Activated naive CD4-positive, alpha-beta T cell treated with anti-CD3 and anti-CD28 coated beads, Interleukin-2, amount 50 U/mL, for 72 hours (primary cell): Measurements from ENCODE around the gene DNAAF5. TPM values are rescaled to one million over a fixed set of nuclear protein-coding genes. Genes with fewer than 3 reads are reported as not detected.

ENCODE experiments used
- ATAC-seq, 2 donors: fragments of 150-1000 bp; cut with Tn5 transposase; 2 replicates each; pipeline ENCODE4 v1.10.0; 2021; ENCODE audit warnings: mild to moderate bottlenecking in 2 of 2, moderate library complexity in 2 of 2
- DNase-seq, 2 donors: peaks; one replicate each; pipeline ENCODE4 v3.0.0; 2021 to 2022; ENCODE audit warnings: low spot score in 2 of 2
- H3K27ac Mint-ChIP-seq, 2 donors: one replicate each; pipeline ENCODE4 v1.8.0; 2022; ENCODE audit warnings: mild to moderate bottlenecking in 2 of 2, mixed read lengths in 2 of 2
- H3K36me3 Mint-ChIP-seq, 2 donors: one replicate each; pipeline ENCODE4 v1.8.0; 2022; ENCODE audit warnings: mixed read lengths in 2 of 2
- H3K9me3 Mint-ChIP-seq, 2 donors: one replicate each; pipeline ENCODE4 v1.8.0; 2022; ENCODE audit warnings: mixed read lengths in 2 of 2
- total RNA-seq, 2 donors: library from RNA; stranded (reverse); gene quantifications; one replicate each; pipeline ENCODE4 v1.2.3, GENCODE V29; 2022

DNAAF5 gene
- total RNA-seq: 10 to 100 TPM; 10.7 to 40.4 TPM

DNA sequence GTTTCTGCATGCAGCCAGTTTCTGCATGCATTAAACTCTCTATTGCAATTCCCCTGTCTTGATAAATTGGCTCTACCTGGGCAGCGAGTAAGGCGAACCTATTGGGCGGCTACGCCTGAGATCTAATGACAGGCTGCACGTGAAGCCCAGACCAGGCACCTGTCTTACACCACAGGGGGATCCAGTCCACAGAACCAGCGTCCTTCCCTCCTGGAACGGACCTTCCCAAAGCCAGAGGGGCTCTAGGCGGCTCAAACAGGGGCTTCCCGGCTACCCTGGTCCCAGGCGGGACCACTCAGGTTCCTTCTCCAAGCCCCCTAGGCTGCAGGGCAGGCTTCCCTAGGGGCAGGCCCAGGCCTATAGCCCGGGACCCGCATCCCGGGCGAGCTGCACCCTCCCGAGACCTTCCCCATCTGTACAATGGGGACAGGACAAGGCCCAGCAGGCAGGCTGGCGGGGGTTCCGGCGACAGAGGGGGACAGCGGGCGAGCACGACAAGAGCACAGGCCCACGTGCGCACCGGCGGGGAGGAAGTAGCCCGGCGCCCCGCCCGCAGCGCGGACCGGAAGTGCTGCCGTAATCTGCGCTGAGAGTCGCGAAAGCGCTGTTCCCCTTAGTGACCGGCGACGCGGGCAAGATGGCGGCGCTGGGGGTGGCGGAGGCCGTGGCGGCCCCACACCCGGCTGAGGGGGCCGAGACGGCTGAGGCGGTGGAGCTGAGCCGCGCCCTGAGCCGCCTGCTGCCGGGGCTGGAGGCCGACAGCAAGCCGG, at the start of gene DNAAF5:
Gene DNAAF5, plus strand, starts transcription at position 616 of the 770 bp plus-strand sequence. Its CDS starts 22 bp downstream, at position 638.
- H3K27ac Mint-ChIP-seq: peak within 1 kb of the TSS; percentile 81 to 86
- peak; percentile 85 to 87 for DNase-seq
- H3K36me3 Mint-ChIP-seq: peaks cover 29 to 46% of the 10 kb centered on the region in 2 donors
- H3K9me3 Mint-ChIP-seq: peaks cover 0 to 16% of the 10 kb centered on the region in 2 donors
- peak; percentile 89 to 94 for ATAC-seq

DNA sequence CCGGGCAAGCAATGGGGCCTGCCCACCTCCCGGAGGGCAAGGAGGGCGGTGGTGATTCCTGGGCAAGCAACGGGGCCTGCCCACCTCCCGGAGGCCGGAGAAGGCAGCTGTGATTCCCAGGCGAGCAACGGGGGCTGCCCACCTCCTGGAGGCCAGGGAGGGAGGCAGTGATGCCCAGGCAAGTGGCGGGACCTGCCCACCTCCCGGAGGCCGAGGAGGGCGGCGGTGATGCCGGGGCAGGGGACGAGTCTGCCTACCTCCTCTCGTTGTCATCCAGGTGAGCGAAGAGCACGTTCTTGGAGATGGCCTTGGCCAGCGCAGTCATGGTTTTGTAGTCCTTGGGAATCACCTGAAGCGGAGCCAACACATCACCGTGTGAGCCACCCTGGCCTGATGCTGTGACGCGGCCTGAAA, 49.5 kb upstream of the DNAAF5 start:
- Mint-ChIP-seq H3K36me3 (peaks cover 28 to 42% of the 10 kb centered on the region in 2 donors), H3K9me3 (peaks cover 7 to 14% of the 10 kb centered on the region in 2 donors), H3K27ac (no peak overlapping the region)
- no peak for DNase-seq
- no peak for ATAC-seq

DNA sequence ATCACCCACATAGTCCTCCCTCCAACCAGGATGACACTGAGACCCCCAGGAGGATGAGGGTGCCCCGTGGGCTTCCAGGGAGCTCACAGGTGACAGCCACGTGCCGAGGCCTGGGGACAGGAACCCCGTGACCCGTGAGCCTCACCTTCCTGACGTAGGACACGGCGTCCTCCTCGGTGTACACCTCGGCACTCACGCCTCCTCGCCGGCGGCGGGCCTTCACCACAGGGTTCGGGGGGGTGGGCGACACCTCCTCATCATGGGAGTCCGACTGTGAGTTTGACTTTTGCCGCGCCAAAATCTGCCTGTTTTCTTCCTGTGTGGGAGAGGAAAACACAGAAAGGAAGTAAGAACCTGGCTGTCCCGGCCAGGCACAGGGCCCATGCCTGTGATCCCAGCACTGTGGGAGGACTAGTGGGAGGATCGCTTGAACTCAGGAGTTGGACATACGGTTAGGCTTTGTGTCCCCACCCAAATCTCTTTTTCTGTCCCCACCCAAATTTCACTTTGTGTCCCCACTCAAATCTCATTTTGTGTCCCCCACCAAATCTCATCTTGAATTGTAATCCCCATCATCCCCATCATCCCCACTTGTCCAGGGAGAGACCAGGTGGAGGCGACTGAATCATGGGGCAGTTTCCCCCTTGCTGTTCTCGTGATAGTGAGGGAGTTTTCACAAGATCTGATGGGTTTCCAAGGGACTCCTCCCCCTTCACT, 45.9 kb upstream of the DNAAF5 start:
- ATAC-seq: no peak
- Mint-ChIP-seq H3K36me3 (peaks cover 20 to 41% of the 10 kb centered on the region in 2 donors), H3K9me3 (peaks cover 5 to 17% of the 10 kb centered on the region in 2 donors), H3K27ac (peak overlapping the region in 1 of 2 donors; percentile 72)
- DNase-seq: no peak

DNA sequence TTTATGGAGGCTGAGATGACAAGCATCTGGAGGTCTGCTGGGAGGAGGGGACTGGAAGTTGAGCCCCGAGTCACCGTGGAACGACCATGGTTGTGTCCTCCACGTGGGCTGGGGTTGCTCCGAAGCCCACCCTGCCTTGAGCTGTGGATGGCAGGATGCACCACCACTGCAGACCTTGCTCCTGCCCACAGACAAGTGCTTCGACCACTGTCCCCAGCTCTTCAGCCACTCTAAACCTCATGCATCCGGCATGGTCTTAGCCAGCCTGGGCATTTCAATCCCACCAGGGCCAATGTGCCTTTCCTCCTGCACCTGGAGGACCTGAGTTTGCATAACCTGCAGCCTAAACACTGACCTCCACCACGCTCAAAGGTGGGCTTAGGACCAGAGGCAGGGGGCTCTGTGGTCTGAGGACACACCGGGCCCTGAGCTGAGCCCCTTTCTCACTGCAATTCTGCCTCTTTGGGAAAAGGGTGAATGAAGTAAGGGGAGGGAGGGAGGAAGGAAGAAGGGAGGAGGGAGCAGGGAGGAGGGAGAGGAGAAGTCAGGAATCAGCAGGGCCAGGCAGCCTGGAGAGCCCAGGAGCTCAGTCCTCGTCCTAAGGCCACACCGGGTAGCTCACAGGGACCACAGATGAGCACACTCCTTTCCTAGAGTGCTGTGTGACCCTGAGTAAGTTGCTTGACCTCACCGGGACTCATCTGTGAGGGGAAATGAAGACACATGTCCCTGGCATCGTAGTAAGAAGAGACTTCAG, 44.8 kb upstream of the DNAAF5 start:
- H3K9me3 Mint-ChIP-seq: peaks cover 8 to 22% of the 10 kb centered on the region in 2 donors
- ATAC-seq: no peak
- no peak for DNase-seq
- H3K27ac Mint-ChIP-seq: no peak overlapping the region
- peaks cover 25 to 45% of the 10 kb centered on the region in 2 donors for H3K36me3 Mint-ChIP-seq

DNA sequence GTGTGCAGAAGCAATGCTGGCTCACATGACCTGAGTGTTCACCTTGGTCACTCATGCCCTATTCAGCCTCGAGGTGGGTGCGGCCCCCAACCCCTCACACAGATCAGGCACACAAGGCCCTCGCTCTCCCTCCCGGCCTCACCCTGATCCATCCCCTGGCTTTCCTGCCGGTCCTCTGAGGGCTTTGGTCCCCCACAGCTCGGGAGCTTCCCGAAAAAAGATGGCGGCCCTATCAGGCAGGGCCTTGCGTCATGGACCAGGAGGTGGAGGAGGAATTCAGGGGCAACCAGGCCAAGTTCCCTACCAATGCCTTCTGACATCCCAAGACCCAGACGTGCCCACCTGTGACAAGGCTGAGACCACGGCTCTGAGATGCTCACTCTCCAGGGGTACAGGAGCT, 43.7 kb upstream of the DNAAF5 start:
- no peak for ATAC-seq
- no peak for DNase-seq
- no peak overlapping the region for H3K27ac Mint-ChIP-seq
- peaks cover 15 to 30% of the 10 kb centered on the region in 2 donors for H3K9me3 Mint-ChIP-seq
- peaks cover 32 to 56% of the 10 kb centered on the region in 2 donors for H3K36me3 Mint-ChIP-seq

DNA sequence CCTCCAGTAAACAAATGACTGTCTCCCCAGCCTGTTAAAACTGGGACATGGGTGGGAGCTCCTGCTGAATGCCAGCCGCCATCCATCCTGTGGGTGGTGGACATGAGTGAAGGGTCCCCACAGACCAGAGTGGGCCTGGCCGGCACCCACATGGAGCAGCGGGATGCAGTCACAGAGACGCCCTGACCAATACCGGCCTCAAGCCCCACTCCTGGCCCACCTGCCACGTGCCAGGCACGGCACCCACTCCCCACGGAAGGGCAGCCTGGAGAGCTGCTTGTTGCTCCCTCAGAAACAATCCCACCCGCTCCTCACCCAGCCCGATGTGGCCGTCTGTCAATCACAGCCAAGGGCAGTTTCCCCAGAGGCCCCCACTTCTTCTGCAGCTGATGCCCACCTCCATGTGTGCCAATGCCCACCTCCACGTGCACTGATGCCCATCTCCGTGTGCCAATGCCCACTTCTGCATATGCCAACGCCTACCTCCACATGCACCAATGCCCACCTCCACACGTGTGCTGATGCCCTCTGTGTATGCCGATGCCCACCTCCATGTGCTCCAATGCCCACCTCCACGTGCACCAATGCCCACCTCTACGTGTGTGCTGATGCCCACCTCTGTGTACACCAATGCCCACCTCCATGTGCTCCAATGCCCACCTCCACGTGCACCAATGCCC, 42.8 kb upstream of the DNAAF5 start:
- DNase-seq (no peak), ATAC-seq (no peak)
- Mint-ChIP-seq H3K9me3 (peaks cover 18 to 34% of the 10 kb centered on the region in 2 donors), H3K27ac (no peak overlapping the region), H3K36me3 (peaks cover 36 to 62% of the 10 kb centered on the region in 2 donors)

DNA sequence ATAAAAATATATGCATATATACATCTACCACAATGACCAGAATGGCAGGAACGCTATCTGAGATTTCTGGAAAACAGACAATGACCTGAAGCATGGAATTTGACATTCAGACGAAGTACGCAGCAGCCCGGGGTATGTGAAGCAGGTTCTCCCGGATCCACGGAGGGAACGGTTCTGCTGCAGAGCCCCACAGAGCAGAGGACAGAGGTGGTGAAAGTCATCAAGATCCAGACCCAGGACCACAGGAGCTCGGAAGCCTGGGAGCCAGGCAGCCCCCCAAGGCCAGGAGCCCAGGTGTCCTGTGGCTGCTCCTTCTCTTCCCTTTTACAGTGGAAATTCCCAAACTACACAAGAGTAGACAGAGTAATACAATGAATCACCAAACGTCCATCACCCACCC, 42.1 kb upstream of the DNAAF5 start:
- peaks cover 19 to 36% of the 10 kb centered on the region in 2 donors for H3K9me3 Mint-ChIP-seq
- H3K36me3 Mint-ChIP-seq: peaks cover 35 to 65% of the 10 kb centered on the region in 2 donors
- no peak overlapping the region for H3K27ac Mint-ChIP-seq
- no peak for DNase-seq
- no peak for ATAC-seq

DNA sequence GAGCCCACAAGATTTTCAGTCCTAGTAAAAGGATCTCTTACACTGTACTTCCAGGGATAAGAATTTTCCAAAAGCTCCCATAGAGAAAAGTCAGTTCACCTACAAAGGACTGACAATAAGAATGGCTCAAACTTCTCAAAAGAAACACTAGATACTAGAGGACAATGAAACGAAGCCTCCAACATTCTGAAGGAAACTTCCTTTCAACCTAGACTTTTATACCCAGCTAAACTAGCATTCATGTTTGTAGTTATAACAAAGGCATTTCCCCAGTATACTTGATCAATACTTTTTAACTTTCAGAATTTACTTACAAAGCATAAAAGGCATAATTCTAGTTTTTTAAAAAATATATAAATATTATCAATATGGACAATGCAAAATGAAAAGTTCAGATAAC, 41.0 kb upstream of the DNAAF5 start:
- no peak overlapping the region for H3K27ac Mint-ChIP-seq
- H3K36me3 Mint-ChIP-seq: peaks cover 35 to 65% of the 10 kb centered on the region in 2 donors
- H3K9me3 Mint-ChIP-seq: peaks cover 19 to 36% of the 10 kb centered on the region in 2 donors
- no peak for ATAC-seq
- no peak for DNase-seq

DNA sequence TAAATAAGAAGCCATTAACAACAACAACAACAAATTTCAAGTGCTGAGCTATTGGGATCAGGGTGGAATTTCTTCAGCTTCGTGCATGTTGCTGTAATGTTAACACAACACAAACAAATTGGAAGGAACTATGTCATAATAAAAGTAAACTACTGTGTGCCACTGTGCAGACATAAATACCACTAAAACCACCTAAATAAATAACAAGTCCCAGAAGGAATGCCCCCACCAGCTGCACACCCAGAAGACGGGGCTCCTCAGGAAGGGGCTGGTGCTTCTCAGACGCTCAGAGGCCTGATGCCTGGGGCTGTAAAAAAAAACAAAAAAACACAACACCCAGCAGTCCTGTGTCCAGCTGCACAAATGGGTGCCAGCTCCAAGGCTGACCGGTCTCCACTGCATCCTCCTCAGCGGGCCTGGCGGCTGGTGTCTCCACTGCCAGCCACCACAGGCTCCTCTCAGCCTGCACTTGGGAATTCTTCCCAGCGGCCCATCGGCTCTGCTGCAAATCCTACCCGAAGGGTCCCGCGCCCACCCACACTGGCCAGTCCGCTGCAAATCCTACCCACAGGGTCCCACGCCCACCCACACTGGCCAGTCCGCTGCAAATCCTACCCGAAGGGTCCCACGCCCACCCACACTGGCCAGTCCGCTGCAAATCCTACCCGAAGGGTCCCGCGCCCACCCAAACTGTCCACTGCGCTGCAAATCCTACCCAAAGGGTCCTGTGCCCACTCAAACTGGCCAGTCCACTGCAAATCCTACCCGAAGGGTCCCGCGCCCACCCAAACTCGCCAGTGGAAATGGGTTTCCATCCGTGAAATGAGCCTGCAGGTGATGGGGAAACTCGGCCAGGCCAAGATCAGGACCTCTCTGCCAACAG, 35.8 kb upstream of the DNAAF5 start:
- no peak for DNase-seq
- Mint-ChIP-seq H3K27ac (no peak overlapping the region), H3K9me3 (peaks cover 14 to 29% of the 10 kb centered on the region in 2 donors), H3K36me3 (peaks cover 43 to 65% of the 10 kb centered on the region in 2 donors)
- no peak for ATAC-seq

DNA sequence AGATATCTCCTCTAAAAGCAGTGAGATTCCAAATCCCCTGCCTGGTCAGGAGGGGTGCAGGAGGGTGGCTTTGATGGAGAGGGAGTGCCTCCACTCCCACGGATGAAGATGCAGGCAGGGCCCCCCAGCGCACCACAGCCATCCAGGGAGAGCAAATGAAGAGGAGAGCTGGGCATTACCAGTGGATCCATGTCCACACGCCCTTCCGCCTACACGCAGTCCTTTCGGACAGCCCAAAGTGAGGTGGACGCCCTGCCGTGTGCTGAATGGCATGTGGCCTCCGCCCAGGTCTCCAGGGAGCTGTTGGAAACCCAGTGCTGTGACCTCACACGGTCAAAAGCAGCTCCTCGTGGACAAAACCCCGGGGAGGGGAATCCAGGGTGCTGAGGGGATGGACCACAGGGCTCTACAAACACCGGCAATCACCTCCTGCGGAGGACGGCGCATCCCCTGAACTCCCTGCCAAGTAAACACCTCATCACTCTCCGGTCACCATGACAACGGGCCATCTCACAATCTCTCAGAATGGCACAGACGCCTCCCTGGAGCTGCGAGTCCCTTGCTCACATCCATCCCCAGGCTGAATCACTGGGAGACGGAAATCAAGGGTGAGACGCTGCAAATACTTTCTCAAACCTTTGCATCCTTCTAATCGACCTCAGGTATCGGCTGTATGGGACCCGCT, 35.0 kb upstream of the DNAAF5 start:
- Mint-ChIP-seq H3K27ac (peak overlapping the region; percentile 59 to 60), H3K9me3 (peaks cover 12 to 26% of the 10 kb centered on the region in 2 donors), H3K36me3 (peaks cover 41 to 57% of the 10 kb centered on the region in 2 donors)
- DNase-seq: no peak
- no peak for ATAC-seq

DNA sequence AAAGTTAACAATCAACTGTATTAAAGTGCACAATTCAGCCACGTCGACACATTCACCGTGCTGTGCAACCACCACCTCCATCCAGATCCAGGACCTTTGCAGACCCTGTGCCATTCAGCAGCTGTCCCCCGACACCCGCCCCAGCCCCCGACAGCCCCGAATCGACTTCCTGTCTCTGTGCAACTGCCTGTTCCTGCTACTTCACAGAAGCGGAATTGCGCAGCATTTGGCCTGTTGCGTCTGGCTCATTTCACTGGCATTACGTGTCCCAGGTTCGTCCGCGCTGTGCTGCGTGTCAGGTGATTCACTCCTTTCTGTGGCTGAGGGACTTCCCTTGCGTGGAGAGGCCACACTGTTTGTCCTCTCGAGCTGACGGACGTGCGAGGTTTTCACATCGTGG, 33.2 kb upstream of the DNAAF5 start:
- Mint-ChIP-seq H3K9me3 (peaks cover 4 to 16% of the 10 kb centered on the region in 2 donors), H3K36me3 (peaks cover 27 to 42% of the 10 kb centered on the region in 2 donors), H3K27ac (no peak overlapping the region)
- ATAC-seq (no peak), DNase-seq (no peak)

DNA sequence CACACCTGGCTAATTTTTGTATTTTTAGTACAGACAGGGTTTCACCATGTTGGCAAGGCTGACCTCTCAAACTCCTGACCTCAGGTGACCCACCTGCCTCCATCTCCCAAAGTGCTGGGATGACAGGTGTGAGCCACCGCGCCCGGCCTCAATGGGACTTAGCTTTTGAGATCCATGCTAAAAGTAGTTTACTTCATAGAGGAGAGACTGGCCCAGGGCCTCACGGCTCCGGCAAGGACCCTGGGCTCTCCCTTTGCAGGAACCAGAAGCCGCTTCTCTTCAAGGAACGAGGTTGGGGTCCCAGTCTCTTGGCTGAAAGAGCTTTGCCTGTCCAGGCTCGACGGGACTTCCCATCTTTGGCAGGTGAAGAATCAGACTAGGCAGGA, 30.1 kb upstream of the DNAAF5 start:
- no peak overlapping the region for H3K27ac Mint-ChIP-seq
- peaks cover 0 to 10% of the 10 kb centered on the region in 2 donors for H3K9me3 Mint-ChIP-seq
- peaks cover 13 to 22% of the 10 kb centered on the region in 2 donors for H3K36me3 Mint-ChIP-seq
- ATAC-seq (no peak), DNase-seq (no peak)

DNA sequence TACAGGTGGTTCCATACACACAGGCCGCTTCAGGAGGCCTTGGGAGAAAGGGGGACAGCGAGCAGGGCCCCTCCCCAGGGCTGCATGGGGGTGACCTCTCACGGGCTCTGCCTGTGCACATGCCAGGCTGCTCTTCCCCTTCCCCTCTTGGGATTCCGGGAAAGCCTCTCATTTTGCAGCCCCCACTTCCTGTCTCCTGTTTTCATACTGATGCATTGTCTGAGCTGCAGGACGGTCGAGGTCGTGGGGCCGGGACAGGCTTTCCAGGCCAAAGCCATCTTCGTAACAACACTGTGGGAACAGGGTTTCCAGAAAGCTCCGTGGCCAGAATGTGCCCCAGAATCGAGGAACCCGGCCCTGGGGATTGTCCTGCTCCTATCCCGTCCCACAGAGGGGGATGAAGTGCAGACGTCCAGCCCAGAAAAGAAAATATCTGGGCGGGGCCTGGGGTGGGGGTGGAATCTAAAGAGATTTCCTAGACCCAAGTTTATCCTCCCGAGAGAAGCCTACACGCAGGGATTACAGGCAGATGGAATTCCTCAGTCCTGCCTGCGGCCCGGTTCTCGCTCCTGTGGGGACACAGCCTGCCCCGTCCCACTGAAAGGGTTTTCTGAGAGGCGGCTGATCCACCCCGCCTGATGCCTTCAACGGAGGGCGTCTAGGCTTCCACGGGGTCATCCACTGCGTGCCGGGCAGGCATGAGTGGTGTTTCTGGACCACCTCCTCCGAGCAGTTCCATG, 29.5 kb upstream of the DNAAF5 start:
- DNase-seq: peak in 1 of 2 donors; percentile 11
- H3K36me3 Mint-ChIP-seq: peaks cover 10 to 17% of the 10 kb centered on the region in 2 donors
- no peak for ATAC-seq
- H3K27ac Mint-ChIP-seq: peak overlapping the region in 1 of 2 donors; percentile 14
- peaks cover 0 to 6% of the 10 kb centered on the region in 2 donors for H3K9me3 Mint-ChIP-seq
